Upper lobe of left lung (tissue), 4 donors: ENCODE data around the gene PAPPA.

Source experiments
- CTCF ChIP-seq, 6 experiments: fragments of 450-650 bp in 4 of 6; fragments of 200-600 bp in 2 of 6; sonication (generic) in 2 of 6; IDR thresholded peaks; one replicate each; pipeline ENCODE4 v1.5.1; 2016 to 2019; ENCODE audit warnings: antibody characterized with exemption in 6 of 6
- EP300 ChIP-seq, 4 donors: sonication (generic); formaldehyde crosslinking; IDR thresholded peaks; one replicate each; pipeline ENCODE4 v1.5.1; 2017; ENCODE audit warnings: antibody characterized with exemption in 4 of 4, control low read depth in 2 of 4
- POLR2A ChIP-seq, 4 donors: fragments of 450-650 bp; IDR thresholded peaks; one replicate each; pipeline ENCODE4 v1.5.1; 2016 to 2017; ENCODE audit warnings: antibody characterized with exemption in 4 of 4, mild to moderate bottlenecking in 2 of 4
- POLR2AphosphoS5 ChIP-seq, 2 donors: sonication (generic); formaldehyde crosslinking; IDR thresholded peaks; one replicate each; pipeline ENCODE4 v1.5.1; 2017; ENCODE audit warnings: antibody characterized with exemption in 2 of 2

- TF ChIP-seq CTCF (IDR thresholded peaks at IDR 0.05) = no peak
- TF ChIP-seq POLR2AphosphoS5 (IDR thresholded peaks at IDR 0.05) = no peak
- TF ChIP-seq POLR2A (IDR thresholded peaks at IDR 0.05) = no peak
- TF ChIP-seq EP300 (IDR thresholded peaks at IDR 0.05) = no peak
These were observed 189.3 kb downstream of the PAPPA start for GRCh38 chr9:116342941-116343340.
